ENCODE measurements around the gene KDM4C. TPM values are rescaled to one million over a fixed set of nuclear protein-coding genes. Genes with fewer than 3 reads are reported as not detected.

The KDM4C gene
- total RNA-seq, 1 experiment from 2014 or later, result 7.1 TPM

DNA sequence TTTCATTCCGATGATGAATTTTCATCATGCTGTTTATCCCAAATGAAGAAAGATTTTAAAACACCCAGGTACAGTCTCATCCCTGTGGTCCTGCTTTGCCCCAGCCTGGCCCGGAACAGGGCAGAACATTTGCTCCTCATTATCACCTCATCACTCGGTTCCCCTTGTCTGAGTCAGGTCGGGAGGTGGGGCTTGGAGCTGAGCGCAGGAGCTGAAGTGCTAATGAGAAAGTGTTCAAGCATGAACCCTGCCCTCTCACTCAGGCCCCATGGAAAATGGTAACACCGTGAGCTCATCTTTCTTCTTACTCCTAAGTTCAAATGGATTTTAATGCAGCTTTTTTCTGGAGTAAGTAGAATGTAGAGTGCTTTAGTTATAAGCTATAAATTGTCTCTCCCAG lies 466.2 kb downstream of the KDM4C start:
- DNase-seq (ENCODE audit: low read depth, low spot score) (no peak), ATAC-seq (no peak)
- TF ChIP-seq SIN3A (IDR thresholded peaks at IDR 0.05; ENCODE audit: borderline replicate concordance, insufficient read depth, low read depth, low read length) (no peak), POLR2AphosphoS5 (IDR thresholded peaks at IDR 0.05; ENCODE audit: low read depth, low read length) (no peak), TCF7L2 (IDR thresholded peaks at IDR 0.05; ENCODE audit: low read depth, low read length) (no peak)
- TF ChIP-seq, protein P1, sequence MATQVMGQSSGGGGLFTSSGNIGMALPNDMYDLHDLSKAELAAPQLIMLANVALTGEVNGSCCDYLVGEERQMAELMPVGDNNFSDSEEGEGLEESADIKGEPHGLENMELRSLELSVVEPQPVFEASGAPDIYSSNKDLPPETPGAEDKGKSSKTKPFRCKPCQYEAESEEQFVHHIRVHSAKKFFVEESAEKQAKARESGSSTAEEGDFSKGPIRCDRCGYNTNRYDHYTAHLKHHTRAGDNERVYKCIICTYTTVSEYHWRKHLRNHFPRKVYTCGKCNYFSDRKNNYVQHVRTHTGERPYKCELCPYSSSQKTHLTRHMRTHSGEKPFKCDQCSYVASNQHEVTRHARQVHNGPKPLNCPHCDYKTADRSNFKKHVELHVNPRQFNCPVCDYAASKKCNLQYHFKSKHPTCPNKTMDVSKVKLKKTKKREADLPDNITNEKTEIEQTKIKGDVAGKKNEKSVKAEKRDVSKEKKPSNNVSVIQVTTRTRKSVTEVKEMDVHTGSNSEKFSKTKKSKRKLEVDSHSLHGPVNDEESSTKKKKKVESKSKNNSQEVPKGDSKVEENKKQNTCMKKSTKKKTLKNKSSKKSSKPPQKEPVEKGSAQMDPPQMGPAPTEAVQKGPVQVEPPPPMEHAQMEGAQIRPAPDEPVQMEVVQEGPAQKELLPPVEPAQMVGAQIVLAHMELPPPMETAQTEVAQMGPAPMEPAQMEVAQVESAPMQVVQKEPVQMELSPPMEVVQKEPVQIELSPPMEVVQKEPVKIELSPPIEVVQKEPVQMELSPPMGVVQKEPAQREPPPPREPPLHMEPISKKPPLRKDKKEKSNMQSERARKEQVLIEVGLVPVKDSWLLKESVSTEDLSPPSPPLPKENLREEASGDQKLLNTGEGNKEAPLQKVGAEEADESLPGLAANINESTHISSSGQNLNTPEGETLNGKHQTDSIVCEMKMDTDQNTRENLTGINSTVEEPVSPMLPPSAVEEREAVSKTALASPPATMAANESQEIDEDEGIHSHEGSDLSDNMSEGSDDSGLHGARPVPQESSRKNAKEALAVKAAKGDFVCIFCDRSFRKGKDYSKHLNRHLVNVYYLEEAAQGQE (IDR thresholded peaks at IDR 0.05; ENCODE audit: insufficient read depth in 1 of 2, low read depth in 2 of 2, low read length in 1 of 2), result no peak
- TF ChIP-seq, protein P2, sequence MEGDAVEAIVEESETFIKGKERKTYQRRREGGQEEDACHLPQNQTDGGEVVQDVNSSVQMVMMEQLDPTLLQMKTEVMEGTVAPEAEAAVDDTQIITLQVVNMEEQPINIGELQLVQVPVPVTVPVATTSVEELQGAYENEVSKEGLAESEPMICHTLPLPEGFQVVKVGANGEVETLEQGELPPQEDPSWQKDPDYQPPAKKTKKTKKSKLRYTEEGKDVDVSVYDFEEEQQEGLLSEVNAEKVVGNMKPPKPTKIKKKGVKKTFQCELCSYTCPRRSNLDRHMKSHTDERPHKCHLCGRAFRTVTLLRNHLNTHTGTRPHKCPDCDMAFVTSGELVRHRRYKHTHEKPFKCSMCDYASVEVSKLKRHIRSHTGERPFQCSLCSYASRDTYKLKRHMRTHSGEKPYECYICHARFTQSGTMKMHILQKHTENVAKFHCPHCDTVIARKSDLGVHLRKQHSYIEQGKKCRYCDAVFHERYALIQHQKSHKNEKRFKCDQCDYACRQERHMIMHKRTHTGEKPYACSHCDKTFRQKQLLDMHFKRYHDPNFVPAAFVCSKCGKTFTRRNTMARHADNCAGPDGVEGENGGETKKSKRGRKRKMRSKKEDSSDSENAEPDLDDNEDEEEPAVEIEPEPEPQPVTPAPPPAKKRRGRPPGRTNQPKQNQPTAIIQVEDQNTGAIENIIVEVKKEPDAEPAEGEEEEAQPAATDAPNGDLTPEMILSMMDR (IDR thresholded peaks at IDR 0.05), result no peak
- H3K4me3 ChIP-seq (ENCODE audit: low read depth in 2 of 2, low read length in 2 of 2), result no peak overlapping the region
- POLR2A ChIA-PET, result no interaction called here
- no peaks in the 10 kb centered on the region for H3K9me3 ChIP-seq (ENCODE audit: control insufficient read depth, insufficient read depth, low read depth, low read length)
- H3K4me1 ChIP-seq (ENCODE audit: control insufficient read depth, insufficient read depth, low read length), result no peaks in the 10 kb centered on the region
- no peaks in the 10 kb centered on the region for H3K27me3 ChIP-seq (ENCODE audit: control insufficient read depth, insufficient read depth, low read length)
- no peak overlapping the region for H3K27ac ChIP-seq (ENCODE audit: low read length)
- in situ Hi-C loops (cut with HindIII; ENCODE audit: low pct_unique_long_range_greater_than_20kb, low sequenced_read_pairs), result no loop called here
- no peaks in the 10 kb centered on the region for H3K36me3 ChIP-seq (ENCODE audit: control insufficient read depth, insufficient read depth, low read length)
- intact Hi-C loops (cut with micrococcal nuclease; ENCODE audit: unreplicated experiment), result no loop called here
- no TSS peak for BruUV-seq (replicated peaks)
- CTCF ChIA-PET, result no interaction called here

Other genes with a start within 250 kb of the KDM4C start
- gene GLDC, start 112.2 kb upstream of the KDM4C start, total RNA-seq (2021; ENCODE audit: unreplicated experiment), result 4.0 TPM